Loucy (cell line): ENCODE data around the gene MED1.
A peak's percentile ranks its signal among the peaks of the same experiment; 100 is the strongest.
"Not testable (repeated sequence)": the region's sequence is repeated elsewhere in the genome, so short reads cannot be mapped to it uniquely, and the experiment has no call there.

Source experiments
- H2AFZ ChIP-seq: fragments of 200-600 bp; sonication (generic); 2 replicates; pipeline ENCODE4 v1.6.0; 2016; ENCODE audit warnings: antibody characterized with exemption, mild to moderate bottlenecking, low read length, moderate library complexity
- H3F3A ChIP-seq: fragments of 200-600 bp; 2 replicates; pipeline ENCODE4 v1.6.0; 2016; ENCODE audit warnings: antibody characterized with exemption, low read depth, mild to moderate bottlenecking
- H3K27me3 ChIP-seq: fragments of 200-600 bp; sonication (generic); 2 replicates; pipeline ENCODE4 v1.6.1; 2014; ENCODE audit warnings: low read length, mild to moderate bottlenecking; ENCODE audit not compliant: insufficient read depth, poor library complexity, severe bottlenecking
- H3K36me3 ChIP-seq: fragments of 200-600 bp; sonication (generic); 2 replicates; pipeline ENCODE4 v1.6.1; 2016; ENCODE audit warnings: low read length; ENCODE audit not compliant: insufficient read depth
- H3K4me1 ChIP-seq: fragments of 200-600 bp; sonication (generic); 2 replicates; pipeline ENCODE4 v1.5.1; 2014; ENCODE audit warnings: low read length, mild to moderate bottlenecking; ENCODE audit not compliant: insufficient read depth, poor library complexity, severe bottlenecking
- H3K4me2 ChIP-seq: fragments of 200-600 bp; sonication (generic); 2 replicates; pipeline ENCODE4 v1.6.0; 2014; ENCODE audit warnings: antibody characterized with exemption, low read length, low read depth, mild to moderate bottlenecking; ENCODE audit not compliant: poor library complexity, severe bottlenecking
- H3K4me3 ChIP-seq: fragments of 200-600 bp; sonication (generic); 2 replicates; pipeline ENCODE4 v1.5.1; 2014; ENCODE audit warnings: low read length, mild to moderate bottlenecking, mixed read lengths; ENCODE audit not compliant: poor library complexity, severe bottlenecking
- H3K79me2 ChIP-seq: fragments of 200-600 bp; sonication (generic); 2 replicates; pipeline ENCODE4 v1.6.1; 2014; ENCODE audit warnings: low read length; ENCODE audit not compliant: insufficient read depth
- H3K9ac ChIP-seq: fragments of 200-600 bp; sonication (generic); 2 replicates; pipeline ENCODE4 v1.6.0; 2014; ENCODE audit warnings: mild to moderate bottlenecking, low read depth, low read length, moderate library complexity; ENCODE audit not compliant: poor library complexity, severe bottlenecking
- H3K9me2 ChIP-seq: fragments of 200-600 bp; sonication (generic); replicated peaks from 2 replicates; pipeline ENCODE4 v1.6.1; 2016; ENCODE audit warnings: low read depth, low read length, mixed read lengths
- H3K9me3 ChIP-seq: fragments of 200-600 bp; sonication (generic); 2 replicates; pipeline ENCODE4 v1.6.1; 2014; ENCODE audit warnings: mild to moderate bottlenecking, antibody characterized with exemption, low read length, low read depth; ENCODE audit not compliant: insufficient read depth
- H4K20me1 ChIP-seq: fragments of 200-600 bp; sonication (generic); 2 replicates; pipeline ENCODE4 v1.6.0; 2014; ENCODE audit warnings: antibody characterized with exemption, low read length, mild to moderate bottlenecking; ENCODE audit not compliant: insufficient read depth, poor library complexity, severe bottlenecking
- CTCF ChIP-seq: fragments of 200-600 bp; sonication (generic); conservative IDR thresholded peaks from 2 replicates; pipeline ENCODE4 v1.5.1; 2014; ENCODE audit warnings: mild to moderate bottlenecking, antibody characterized with exemption, low read length
- EZH2phosphoT487 ChIP-seq: fragments of 200-600 bp; IDR thresholded peaks from 2 replicates; pipeline ENCODE4 v1.6.1; 2018; ENCODE audit warnings: antibody characterized with exemption, mild to moderate bottlenecking, moderate library complexity, borderline replicate concordance

The MED1 gene

GRCh38 chr17:39483506-39483905 lies 32.4 kb upstream of the MED1 start:
- H3K27me3 ChIP-seq, result no peaks in the 10 kb centered on the region
- TF ChIP-seq CTCF (no peak), EZH2phosphoT487 (no peak)
- H3K79me2 ChIP-seq, result peaks cover 17% of the 10 kb centered on the region
- no peaks in the 10 kb centered on the region for H3K9me3 ChIP-seq
- H3F3A ChIP-seq, result no peaks in the 10 kb centered on the region
- peaks cover 11% of the 10 kb centered on the region for H3K36me3 ChIP-seq
- H3K4me1 ChIP-seq, result no peaks in the 10 kb centered on the region
- H2AFZ ChIP-seq, result no peak overlapping the region
- peaks cover 13% of the 10 kb centered on the region for H4K20me1 ChIP-seq
- H3K9me2 ChIP-seq, result no peaks in the 10 kb centered on the region
- H3K9ac ChIP-seq, result no peak overlapping the region
- no peak overlapping the region for H3K4me2 ChIP-seq
- H3K4me3 ChIP-seq, result no peak overlapping the region

- H3K4me3 ChIP-seq, H2AFZ ChIP-seq, H4K20me1 ChIP-seq, H3K9me3 ChIP-seq, H3F3A ChIP-seq, H3K9me2 ChIP-seq, H3K27me3 ChIP-seq, H3K9ac ChIP-seq, H3K4me2 ChIP-seq, H3K4me1 ChIP-seq: not testable (repeated sequence)
- Histone ChIP-seq H3K36me3 (peaks cover 15% of the 10 kb centered on the region), H3K79me2 (peaks cover 16% of the 10 kb centered on the region; the same call in 1 of the 2 replicates)
Measured at GRCh38 chr17:39479631-39480030, 28.6 kb upstream of the MED1 start.

GRCh38 chr17:39473310-39473709 lies 22.2 kb upstream of the MED1 start:
- Histone ChIP-seq H3K27me3 (no peaks in the 10 kb centered on the region), H3K4me2 (no peak overlapping the region), H3K36me3 (peaks cover 41% of the 10 kb centered on the region; the same call in 1 of the 2 replicates), H3K9ac (no peak overlapping the region), H3K4me1 (no peaks in the 10 kb centered on the region), H4K20me1 (peaks cover 26% of the 10 kb centered on the region), H2AFZ (no peak overlapping the region), H3K79me2 (peaks cover 49% of the 10 kb centered on the region), H3F3A (no peaks in the 10 kb centered on the region), H3K9me2 (no peaks in the 10 kb centered on the region), H3K9me3 (no peaks in the 10 kb centered on the region), H3K4me3 (no peak overlapping the region)
- TF ChIP-seq CTCF (no peak), EZH2phosphoT487 (no peak)

- H3K27me3 ChIP-seq, H3K9ac ChIP-seq, H3F3A ChIP-seq, H3K9me3 ChIP-seq, H3K9me2 ChIP-seq, H2AFZ ChIP-seq: not testable (repeated sequence)
- peaks cover 29% of the 10 kb centered on the region; the same call in 1 of the 2 replicates for H3K36me3 ChIP-seq
- peaks cover 91% of the 10 kb centered on the region for H3K79me2 ChIP-seq
- H3K4me3 ChIP-seq, result peak overlapping the region; percentile 34
- H3K4me2 ChIP-seq, result peak overlapping the region; percentile 43
- peaks cover 22% of the 10 kb centered on the region for H3K4me1 ChIP-seq
- peaks cover 65% of the 10 kb centered on the region for H4K20me1 ChIP-seq
Measured at GRCh38 chr17:39468610-39469009, 17.5 kb upstream of the MED1 start.

GRCh38 chr17:39464639-39465181 lies 13.6 kb upstream of the MED1 start:
- not testable (repeated sequence) for H3F3A ChIP-seq, H3K36me3 ChIP-seq, H3K9me3 ChIP-seq, H2AFZ ChIP-seq, H3K27me3 ChIP-seq, H3K9me2 ChIP-seq
- peaks cover 82% of the 10 kb centered on the region for H3K79me2 ChIP-seq
- peaks cover 68% of the 10 kb centered on the region for H4K20me1 ChIP-seq
- peaks cover 28% of the 10 kb centered on the region for H3K4me1 ChIP-seq
- H3K4me3 ChIP-seq, result peak overlapping the region; percentile 95
- peak overlapping the region; percentile 97 for H3K4me2 ChIP-seq
- H3K9ac ChIP-seq, result peak overlapping the region; percentile 96
